ENCODE data around the gene IFT81. TPM values are rescaled to one million over a fixed set of nuclear protein-coding genes. Genes with fewer than 3 reads are reported as not detected.
A peak's percentile ranks its signal among the peaks of the same experiment; 100 is the strongest.

The IFT81 gene
- total RNA-seq, 6 experiments from 2014 or later = 1.3 to 5.1 (median 2.5) TPM

- no peak overlapping the region for H3K4me3 ChIP-seq
- DNase-seq (peak in 1 of 3 donors; percentile 30), ATAC-seq (peak in 1 of 4 donors; percentile 12)
- WGBS (ENCODE audit: insufficient coverage, low coverage, low lambda C conversion rate, missing lambda C conversion rate) = 59% methylated on average over 8 of the region's 14 CpGs
- H3K36me3 ChIP-seq = no peaks in the 10 kb centered on the region
- intact Hi-C loops (cut with DNase I) = loop anchor here in 1 of 2 donors (10.0 kb wide), 1 partner anchor 177 kb away; the partner anchor contains the start of gene ATP2A2
- H3K27ac ChIP-seq = peak overlapping the region; percentile 86 to 99 (median 99)
- H3K27me3 ChIP-seq = no peaks in the 10 kb centered on the region
- H3K4me1 ChIP-seq = peaks cover 0 to 62% (median 23%) of the 10 kb centered on the region in 4 donors
- no peaks in the 10 kb centered on the region for H3K9me3 ChIP-seq
- TF ChIP-seq POLR2A (IDR thresholded peaks at IDR 0.05) (no peak), CTCF (IDR thresholded peaks at IDR 0.05) (no peak)
Measured at GRCh38 chr12:110107369-110108281, 16.5 kb upstream of the IFT81 start.

GRCh38 chr12:110108309-110109036 lies 15.7 kb upstream of the IFT81 start:
- H3K9me3 ChIP-seq = no peaks in the 10 kb centered on the region
- peak; percentile 68 to 86 (median 74) for DNase-seq
- TF ChIP-seq CTCF (IDR thresholded peaks at IDR 0.05) (no peak), POLR2A (IDR thresholded peaks at IDR 0.05) (no peak)
- WGBS (ENCODE audit: insufficient coverage, low coverage, low lambda C conversion rate, missing lambda C conversion rate) = 32% methylated on average over 7 of the region's 8 CpGs
- intact Hi-C loops (cut with DNase I) = loop anchor here in 1 of 2 donors (10.0 kb wide), 1 partner anchor 176 kb away; the partner anchor contains the start of gene ATP2A2
- H3K36me3 ChIP-seq = no peaks in the 10 kb centered on the region
- H3K27me3 ChIP-seq = no peaks in the 10 kb centered on the region
- H3K27ac ChIP-seq = peak overlapping the region; percentile 86 to 99 (median 99)
- ATAC-seq = peak in 2 of 4 donors; percentile 13 to 18
- H3K4me1 ChIP-seq = peaks cover 0 to 62% (median 23%) of the 10 kb centered on the region in 4 donors
- no peak overlapping the region for H3K4me3 ChIP-seq

- Histone ChIP-seq H3K9me3 (no peaks in the 10 kb centered on the region), H3K4me1 (peaks cover 0 to 57% (median 23%) of the 10 kb centered on the region in 4 donors), H3K27me3 (no peaks in the 10 kb centered on the region), H3K4me3 (peak overlapping the region in 1 of 3 donors; percentile 20), H3K27ac (peak overlapping the region; percentile 86 to 99 (median 99)), H3K36me3 (no peaks in the 10 kb centered on the region)
- intact Hi-C loops (cut with DNase I) = loop anchor here in 1 of 2 donors (10.0 kb wide), 1 partner anchor 176 kb away; the partner anchor contains the start of gene ATP2A2
- DNase-seq = peak in 2 of 3 donors; percentile 75 to 78
- TF ChIP-seq POLR2A (IDR thresholded peaks at IDR 0.05) (peak; percentile 51), CTCF (IDR thresholded peaks at IDR 0.05) (peak in 1 of 4 donors; percentile 14)
- ATAC-seq = peak; percentile 47 to 73 (median 62)
- WGBS (ENCODE audit: insufficient coverage, low coverage, low lambda C conversion rate, missing lambda C conversion rate) = 22% methylated on average over 9 of the region's 13 CpGs
Measured at GRCh38 chr12:110109037-110109836, 14.9 kb upstream of the IFT81 start.
